Measurements from ENCODE around the gene MEIS2.

DNA sequence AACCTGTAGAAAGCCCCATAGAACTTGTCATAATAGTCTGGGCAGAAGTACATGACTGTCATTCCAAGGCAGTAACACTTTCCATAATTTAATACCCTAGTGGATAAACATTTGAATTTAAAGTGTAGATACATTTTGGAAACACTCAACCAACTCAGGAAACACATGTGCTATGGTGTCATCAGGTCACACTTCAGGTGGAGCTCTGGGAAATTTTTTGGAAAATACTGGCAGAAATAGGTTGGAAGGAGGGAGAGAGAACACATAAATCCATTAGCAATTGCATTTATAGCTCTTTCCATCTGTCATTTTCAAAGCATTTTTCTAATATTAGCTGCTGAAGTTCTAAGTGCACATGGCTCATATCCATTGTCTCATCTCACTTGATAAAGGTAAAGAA lies 135.7 kb downstream of the MEIS2 start:
- TF ChIP-seq, protein P1, sequence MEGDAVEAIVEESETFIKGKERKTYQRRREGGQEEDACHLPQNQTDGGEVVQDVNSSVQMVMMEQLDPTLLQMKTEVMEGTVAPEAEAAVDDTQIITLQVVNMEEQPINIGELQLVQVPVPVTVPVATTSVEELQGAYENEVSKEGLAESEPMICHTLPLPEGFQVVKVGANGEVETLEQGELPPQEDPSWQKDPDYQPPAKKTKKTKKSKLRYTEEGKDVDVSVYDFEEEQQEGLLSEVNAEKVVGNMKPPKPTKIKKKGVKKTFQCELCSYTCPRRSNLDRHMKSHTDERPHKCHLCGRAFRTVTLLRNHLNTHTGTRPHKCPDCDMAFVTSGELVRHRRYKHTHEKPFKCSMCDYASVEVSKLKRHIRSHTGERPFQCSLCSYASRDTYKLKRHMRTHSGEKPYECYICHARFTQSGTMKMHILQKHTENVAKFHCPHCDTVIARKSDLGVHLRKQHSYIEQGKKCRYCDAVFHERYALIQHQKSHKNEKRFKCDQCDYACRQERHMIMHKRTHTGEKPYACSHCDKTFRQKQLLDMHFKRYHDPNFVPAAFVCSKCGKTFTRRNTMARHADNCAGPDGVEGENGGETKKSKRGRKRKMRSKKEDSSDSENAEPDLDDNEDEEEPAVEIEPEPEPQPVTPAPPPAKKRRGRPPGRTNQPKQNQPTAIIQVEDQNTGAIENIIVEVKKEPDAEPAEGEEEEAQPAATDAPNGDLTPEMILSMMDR (IDR thresholded peaks at IDR 0.05), result no peak
- TF ChIP-seq EP300 (IDR thresholded peaks at IDR 0.05) (no peak), POLR2A (IDR thresholded peaks at IDR 0.05) (no peak), POLR2AphosphoS5 (IDR thresholded peaks at IDR 0.05) (no peak)
